Fibroblast of mammary gland (primary cell): ENCODE results near the gene MEOX1.

Experiments
- DNase-seq: peaks from one replicate; pipeline ENCODE4 v3.0.0-alpha.2; 2010; ENCODE audit warnings: low read depth
- H3K4me3 ChIP-seq: 2 replicates; pipeline ENCODE4 v1.5.1; 2011; ENCODE audit warnings: low read depth, mild to moderate bottlenecking, low read length, moderate library complexity; ENCODE audit not compliant: control insufficient read depth
- CTCF ChIP-seq: conservative IDR thresholded peaks from 2 replicates; pipeline ENCODE4 v1.5.1; 2011; ENCODE audit warnings: low read depth, low read length, inconsistent platforms; ENCODE audit not compliant: control insufficient read depth, insufficient read depth

The MEOX1 gene

DNA sequence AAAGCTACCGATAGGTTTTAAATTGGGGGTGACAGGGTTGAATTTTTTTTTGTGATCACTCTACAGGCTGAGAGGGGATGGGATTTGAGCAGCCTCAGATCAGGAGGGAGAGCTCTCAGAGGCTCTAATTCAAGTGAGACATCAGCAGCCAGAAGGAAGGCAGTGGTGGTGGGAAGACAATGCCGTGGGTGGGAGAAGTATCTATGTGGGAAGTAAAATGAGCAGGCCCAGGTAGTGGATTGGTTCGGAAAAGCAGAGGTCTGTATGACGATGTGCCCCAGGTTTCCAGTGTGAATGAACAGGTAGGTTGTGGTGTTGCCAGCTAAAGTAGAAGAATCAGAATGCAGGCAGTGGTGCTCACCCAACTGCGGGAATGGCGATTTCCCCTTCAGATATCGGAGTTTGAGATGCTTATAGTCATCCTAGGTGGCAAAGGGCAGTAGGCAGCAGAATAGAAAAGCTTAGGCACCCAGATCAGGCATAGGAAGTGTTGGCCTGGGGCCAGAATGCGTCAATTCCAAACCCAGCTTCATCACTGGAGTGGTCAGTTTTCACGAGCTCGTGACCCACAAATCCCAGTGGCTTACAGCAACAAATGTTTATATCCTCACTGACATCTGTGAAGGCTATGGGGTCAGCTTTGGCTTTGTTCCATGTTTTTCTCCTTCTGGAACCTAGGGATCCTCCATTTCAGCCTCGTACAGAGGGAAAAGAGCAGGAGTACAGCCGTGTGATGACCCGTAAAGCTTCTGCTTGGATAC, 24.0 kb downstream of the MEOX1 start:
- no peak overlapping the region for H3K4me3 ChIP-seq
- peak; percentile 14 for DNase-seq
- TF ChIP-seq CTCF, result no peak

DNA sequence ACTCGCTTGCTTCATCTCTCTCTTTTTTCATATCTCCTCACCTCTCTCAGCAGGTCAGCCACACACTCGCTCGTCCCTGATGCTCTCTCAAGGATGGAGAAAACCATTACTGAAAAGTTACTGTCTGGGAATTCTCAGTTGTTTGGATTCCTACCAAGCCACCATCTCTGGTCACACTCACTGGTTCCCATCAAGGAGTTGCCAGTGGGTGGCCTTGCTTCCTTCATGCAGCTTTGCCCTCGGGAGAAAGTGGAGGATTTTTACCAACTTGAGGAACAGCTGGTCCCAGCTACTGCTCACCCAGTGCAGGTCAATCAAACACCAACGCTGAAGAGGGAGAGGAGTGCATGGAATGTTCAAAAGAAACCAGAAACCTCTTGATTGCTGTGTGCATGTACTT, 25.3 kb downstream of the MEOX1 start:
- TF ChIP-seq CTCF, result no peak
- H3K4me3 ChIP-seq, result no peak overlapping the region
- no peak for DNase-seq

DNA sequence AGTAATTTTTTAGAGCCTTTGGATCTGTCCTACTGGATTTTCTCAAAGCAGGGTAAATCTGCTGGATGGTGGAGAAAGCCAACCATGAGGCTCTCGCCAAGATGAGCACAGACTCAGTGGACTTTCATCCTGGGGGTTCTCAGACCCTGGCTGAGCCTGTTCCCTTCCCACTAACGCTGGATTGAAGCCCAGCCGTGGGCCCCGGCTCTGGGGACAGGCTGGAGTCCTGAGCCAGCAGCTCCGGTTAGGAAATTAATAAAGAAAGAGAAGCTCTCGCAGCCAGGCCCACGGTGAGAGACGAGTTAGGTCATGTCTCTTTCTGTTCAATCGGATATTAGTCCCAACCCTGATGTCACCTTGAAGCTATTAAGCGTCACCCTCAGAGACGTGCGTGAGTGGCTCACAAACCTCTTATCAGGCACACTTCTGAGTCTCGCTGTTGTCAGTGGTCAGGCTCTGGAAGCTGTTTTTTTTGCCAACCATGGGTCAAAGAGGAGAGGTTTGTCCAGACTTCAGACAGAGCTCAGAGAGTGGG, 27.1 kb downstream of the MEOX1 start:
- DNase-seq, result peak; percentile 31
- no peak for TF ChIP-seq CTCF
- no peak overlapping the region for H3K4me3 ChIP-seq

- no peak for TF ChIP-seq CTCF
- no peak overlapping the region for H3K4me3 ChIP-seq
- no peak for DNase-seq
These were observed 29.5 kb downstream of the MEOX1 start for GRCh38 chr17:43632221-43632620.

- no peak overlapping the region for H3K4me3 ChIP-seq
- peak; percentile 9 for DNase-seq
- no peak for TF ChIP-seq CTCF
These were observed 30.3 kb downstream of the MEOX1 start for GRCh38 chr17:43631429-43631828.

DNA sequence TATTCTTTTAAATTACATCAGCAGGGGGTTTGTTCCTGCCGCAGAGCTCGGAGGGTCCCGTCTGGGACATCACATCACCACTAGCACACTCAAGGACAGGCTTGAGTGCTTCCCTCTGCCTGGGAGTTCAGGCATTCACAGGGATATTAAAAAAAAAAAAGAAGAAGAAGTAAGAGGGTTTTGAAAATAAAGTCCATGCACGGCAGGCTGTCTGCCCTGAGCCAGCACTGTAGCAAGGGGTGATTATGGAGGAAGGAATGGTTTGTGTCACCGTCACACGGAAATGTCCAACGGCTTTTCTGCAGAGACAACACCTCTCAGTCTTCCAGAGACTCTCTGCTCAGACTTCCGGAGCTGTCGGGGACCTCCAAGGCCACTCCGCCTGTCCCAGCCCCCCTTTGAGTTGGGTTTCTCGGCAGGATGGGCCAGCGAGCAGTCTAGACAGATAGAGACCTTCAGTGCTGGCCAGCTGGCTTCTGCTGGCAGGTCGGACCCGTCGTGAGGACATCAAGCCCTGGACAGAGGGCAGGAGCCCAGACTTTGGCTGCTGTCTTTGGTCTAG, 33.6 kb downstream of the MEOX1 start:
- TF ChIP-seq CTCF, result no peak
- no peak overlapping the region for H3K4me3 ChIP-seq
- no peak for DNase-seq
